Aorta (tissue), 5 donors: ENCODE measurements around the gene PIK3R1. TPM values are rescaled to one million over a fixed set of nuclear protein-coding genes. Genes with fewer than 3 reads are reported as not detected.

ENCODE experiments used
- ATAC-seq: fragments of 200-7000 bp; cut with Tn5 transposase; one replicate; pipeline ENCODE4 v1.9.1; 2022; ENCODE audit warnings: moderate library complexity; ENCODE audit not compliant: low FRiP score
- DNase-seq, 2 donors: peaks; one replicate each; pipeline ENCODE4 v3.0.0-alpha.2; 2020
- H3K27ac ChIP-seq, 2 donors: one replicate each; pipeline ENCODE4 v1.5.1; 2013; ENCODE audit warnings: low read length in 2 of 2, mild to moderate bottlenecking in 2 of 2, moderate library complexity in 2 of 2, control low read depth in 1 of 2, inconsistent platforms in 1 of 2, low read depth in 1 of 2
- H3K27me3 ChIP-seq, 2 donors: one replicate each; pipeline ENCODE4 v1.6.1; 2013; ENCODE audit warnings: control low read depth in 1 of 2, low read length in 1 of 2, mild to moderate bottlenecking in 1 of 2, moderate library complexity in 1 of 2; ENCODE audit not compliant: insufficient read depth in 2 of 2, control insufficient read depth in 1 of 2
- H3K36me3 ChIP-seq, 2 donors: one replicate each; pipeline ENCODE4 v1.6.1; 2013; ENCODE audit warnings: control low read depth in 1 of 2, low read length in 1 of 2, mild to moderate bottlenecking in 1 of 2; ENCODE audit not compliant: insufficient read depth in 2 of 2, control insufficient read depth in 1 of 2
- H3K4me1 ChIP-seq, 2 donors: one replicate each; pipeline ENCODE4 v1.6.1; 2013; ENCODE audit warnings: low read length in 2 of 2, control low read depth in 1 of 2, mild to moderate bottlenecking in 1 of 2, moderate library complexity in 1 of 2; ENCODE audit not compliant: insufficient read depth in 2 of 2, control insufficient read depth in 1 of 2
- H3K4me3 ChIP-seq, 2 donors: one replicate each; pipeline ENCODE4 v1.5.1; 2013; ENCODE audit warnings: low read length in 2 of 2, control low read depth in 1 of 2, mild to moderate bottlenecking in 1 of 2
- H3K9me3 ChIP-seq: one replicate; pipeline ENCODE4 v1.6.1; 2013; ENCODE audit warnings: mild to moderate bottlenecking, low read length; ENCODE audit not compliant: control insufficient read depth
- WGBS, 2 donors: extraction: QIAGEN DNeasy Blood & Tissue Kit; methylation state at CpG; one replicate each; pipeline ENCODE4 v1.1.7; 2013; 5-methylcytosine and 5-hydroxymethylcytosine counted together
- intact Hi-C, 2 donors: fragments of 100-400 bp; cut with DNase I; formaldehyde crosslinking; loops; one replicate each; pipeline versions ENCODE4 v1.14.2 to v1.15.0; 2022
- polyA plus RNA-seq, 2 donors: library from polyadenylated mRNA; stranded (reverse); fragments of 200-250 nt; gene quantifications; one replicate each; pipeline ENCODE4 v1.2.3, GENCODE V29; 2013
- total RNA-seq, 2 donors: library from RNA; stranded (reverse); fragmentation: NEBNext Ultra II Directional; extraction: Animal tissue kit (Norgen Biotek cat#: 25700); gene quantifications; one replicate each; pipeline ENCODE4 v1.2.1, GENCODE V29; 2021
- donor health status: healthy with polysubstance abuse.
- donor health status: Bipolar disorder and iron deficiency.
- donor health status: DM: no; HTN: no; CAD: no.
- donor health status: DM: no; HTN: no; CAD: no.
- donor health status: DM: yes; HTN: yes; CAD: no.

The PIK3R1 gene
- total and polyA plus RNA-seq, 4 donors = 12.3 to 132 (median 43.3) TPM

DNA sequence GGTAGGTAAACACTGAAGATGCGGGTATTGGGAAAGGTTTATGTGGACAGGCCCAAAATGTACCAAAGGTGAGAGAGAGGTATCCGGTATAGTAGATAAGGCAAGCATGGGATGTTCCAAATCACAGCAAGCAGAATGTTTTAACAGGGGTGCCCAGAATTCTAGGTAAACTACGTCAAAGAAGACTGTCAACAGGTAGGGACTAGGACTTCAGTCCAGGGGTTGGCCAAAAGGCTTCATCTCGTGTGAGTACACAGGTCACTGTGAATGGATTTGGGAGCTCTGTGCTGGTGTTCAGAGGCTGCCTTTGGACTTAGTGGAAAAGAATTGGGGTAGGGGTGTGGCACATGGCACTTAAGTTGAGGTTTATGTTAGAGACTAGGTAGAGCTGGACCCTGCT lies 66.4 kb downstream of the PIK3R1 start:
- Histone ChIP-seq H3K27ac (peak overlapping the region in 1 of 2 donors; percentile 45), H3K9me3 (no peaks in the 10 kb centered on the region), H3K4me3 (no peak overlapping the region), H3K36me3 (peaks cover 8 to 18% of the 10 kb centered on the region in 2 donors), H3K4me1 (peaks cover 0 to 2% of the 10 kb centered on the region in 2 donors), H3K27me3 (no peaks in the 10 kb centered on the region)
- DNase-seq (no peak), ATAC-seq (no peak)
- WGBS, 2 donors = 91 to 92% methylated on average over 4 of the region's 4 CpGs
- intact Hi-C loops = no loop called here

DNA sequence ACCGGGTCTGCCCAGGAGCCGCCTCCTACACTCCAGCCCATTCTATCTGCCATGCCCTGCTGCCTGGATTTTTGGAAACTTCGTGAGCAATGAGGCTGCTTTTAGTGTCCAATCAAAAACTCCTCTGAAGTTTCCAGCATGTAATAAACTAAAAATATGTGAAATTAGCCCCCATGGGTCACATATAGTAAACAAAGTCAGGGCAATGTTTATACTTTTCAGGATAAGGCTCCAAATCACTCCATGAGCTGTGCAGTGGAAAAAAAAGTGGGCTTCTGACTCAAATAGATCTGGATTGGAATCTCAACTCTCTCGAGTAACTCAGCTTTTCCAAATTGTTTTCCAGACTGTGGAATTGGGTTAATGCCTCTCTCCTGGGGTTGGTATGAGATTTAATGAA lies 68.2 kb downstream of the PIK3R1 start:
- Histone ChIP-seq H3K4me3 (no peak overlapping the region), H3K27me3 (no peaks in the 10 kb centered on the region), H3K27ac (no peak overlapping the region), H3K4me1 (peaks cover 2 to 3% of the 10 kb centered on the region in 2 donors), H3K36me3 (peaks cover 8 to 18% of the 10 kb centered on the region in 2 donors), H3K9me3 (no peaks in the 10 kb centered on the region)
- 50 to 54% methylated on average over 4 of the region's 4 CpGs for WGBS, 2 donors
- ATAC-seq (no peak), DNase-seq (no peak)
- intact Hi-C loops = no loop called here

DNA sequence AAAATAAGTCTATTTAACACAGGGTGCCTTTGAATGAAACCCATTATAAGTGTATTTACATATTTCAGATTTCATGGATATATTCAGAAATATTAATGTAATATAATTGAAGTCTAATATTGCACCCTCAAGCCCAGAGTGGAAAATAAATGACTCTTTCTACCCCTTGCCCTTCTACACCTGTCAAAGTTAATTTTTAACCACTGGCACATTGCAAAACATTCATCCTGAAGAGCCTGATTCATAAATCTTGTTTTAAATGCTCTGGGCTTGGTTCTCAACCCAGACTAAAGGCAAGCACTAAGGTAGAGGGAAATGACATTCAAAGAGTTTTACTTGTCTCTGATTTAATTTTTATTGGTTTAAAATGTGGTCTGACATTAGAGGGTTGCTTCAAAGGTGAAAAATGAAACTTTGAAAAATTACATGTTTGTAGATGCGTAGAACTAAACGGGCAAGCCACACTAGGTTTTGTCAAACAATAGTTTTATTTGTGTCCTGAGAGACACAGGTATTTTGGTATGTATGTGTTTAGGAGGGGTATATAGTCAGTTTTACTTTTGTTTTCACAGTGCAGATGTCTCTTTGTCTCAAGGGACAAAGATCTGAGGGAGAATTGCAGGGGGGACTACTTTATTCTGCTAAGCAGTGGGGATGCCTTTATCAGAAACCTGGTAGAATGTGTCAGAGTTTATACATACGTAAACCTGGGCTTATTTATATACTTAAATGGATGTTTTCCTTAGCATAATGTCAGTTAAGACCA lies 69.7 kb downstream of the PIK3R1 start:
- no peak for ATAC-seq
- intact Hi-C loops = loop anchor here (5.0 kb wide), 2 partner anchors 172 to 677 kb away; no protein-coding TSS in a partner anchor
- Histone ChIP-seq H3K36me3 (peaks cover 4 to 11% of the 10 kb centered on the region in 2 donors), H3K9me3 (no peaks in the 10 kb centered on the region), H3K4me1 (peaks cover 2 to 3% of the 10 kb centered on the region in 2 donors), H3K4me3 (no peak overlapping the region), H3K27me3 (no peaks in the 10 kb centered on the region), H3K27ac (no peak overlapping the region)
- 81% methylated on average over 3 of the region's 3 CpGs for WGBS, 2 donors
- DNase-seq = no peak

DNA sequence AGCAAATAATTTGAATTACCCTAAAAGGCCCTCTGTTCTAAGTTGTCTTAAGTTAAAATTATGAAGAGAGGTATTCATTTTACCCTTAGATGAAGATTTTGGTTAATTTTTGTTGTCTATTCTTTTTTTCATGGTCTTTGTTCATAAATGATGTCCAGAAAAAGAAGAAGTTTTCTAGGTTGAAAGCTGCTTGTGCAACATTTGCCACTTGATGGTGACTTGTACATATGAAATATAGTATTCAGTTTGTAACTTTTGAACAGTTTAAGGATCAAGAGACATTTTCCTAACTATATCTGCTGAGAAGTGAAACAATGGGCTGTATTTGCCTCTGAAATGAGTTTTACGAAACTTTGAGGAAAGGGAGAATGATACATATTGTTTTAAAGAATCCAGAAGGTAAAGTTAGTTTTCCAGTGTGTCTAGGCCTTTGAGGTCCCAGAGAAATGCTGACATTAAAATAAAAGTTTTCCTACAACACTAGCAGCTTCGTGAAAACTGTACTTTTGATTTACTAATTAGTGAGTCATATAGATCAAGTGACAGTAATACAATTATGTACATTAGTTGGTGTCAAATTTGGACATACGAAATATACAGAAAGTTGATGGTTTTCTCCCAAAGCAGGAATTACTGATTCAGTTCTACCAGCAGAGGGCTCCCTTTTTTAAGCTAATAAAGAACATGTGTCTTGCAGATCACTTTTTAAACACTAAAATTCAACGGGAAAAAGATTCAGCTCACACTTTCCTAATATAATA lies 70.5 kb downstream of the PIK3R1 start:
- DNase-seq (no peak), ATAC-seq (no peak)
- intact Hi-C loops = loop anchor here (2.0 to 5.0 kb wide), 3 partner anchors 171 to 676 kb away; no protein-coding TSS in a partner anchor
- Histone ChIP-seq H3K4me3 (no peak overlapping the region), H3K27ac (no peak overlapping the region), H3K4me1 (peaks cover 2 to 3% of the 10 kb centered on the region in 2 donors), H3K36me3 (peaks cover 4 to 11% of the 10 kb centered on the region in 2 donors), H3K9me3 (no peaks in the 10 kb centered on the region), H3K27me3 (no peaks in the 10 kb centered on the region)
- WGBS, 2 donors = 18 to 25% methylated on average over 4 of the region's 4 CpGs

DNA sequence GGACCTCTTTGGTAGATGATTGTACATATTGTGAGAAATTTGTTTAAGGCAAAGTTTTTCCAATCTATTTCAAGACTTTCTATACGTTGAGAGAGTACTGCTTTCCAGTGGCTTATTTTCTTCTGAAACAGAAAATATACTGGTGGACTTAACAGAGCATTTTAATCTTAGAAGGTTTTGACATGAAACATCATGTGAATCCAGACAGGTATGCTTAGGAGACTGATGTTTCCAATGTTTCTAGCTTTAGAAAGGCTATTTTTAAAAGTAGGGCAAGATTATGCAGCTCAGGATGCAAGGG lies 71.0 kb downstream of the PIK3R1 start:
- intact Hi-C loops = loop anchor here (2.0 to 5.0 kb wide), 3 partner anchors 171 to 676 kb away; no protein-coding TSS in a partner anchor
- WGBS, 2 donors = 16 to 22% methylated on average over 1 of the region's 1 CpG
- ATAC-seq (no peak), DNase-seq (no peak)
- no peaks in the 10 kb centered on the region for H3K27me3 ChIP-seq
- H3K9me3 ChIP-seq = no peaks in the 10 kb centered on the region
- H3K4me3 ChIP-seq = no peak overlapping the region
- peaks cover 4 to 11% of the 10 kb centered on the region in 2 donors for H3K36me3 ChIP-seq
- no peak overlapping the region for H3K27ac ChIP-seq
- peaks cover 2 to 3% of the 10 kb centered on the region in 2 donors for H3K4me1 ChIP-seq

DNA sequence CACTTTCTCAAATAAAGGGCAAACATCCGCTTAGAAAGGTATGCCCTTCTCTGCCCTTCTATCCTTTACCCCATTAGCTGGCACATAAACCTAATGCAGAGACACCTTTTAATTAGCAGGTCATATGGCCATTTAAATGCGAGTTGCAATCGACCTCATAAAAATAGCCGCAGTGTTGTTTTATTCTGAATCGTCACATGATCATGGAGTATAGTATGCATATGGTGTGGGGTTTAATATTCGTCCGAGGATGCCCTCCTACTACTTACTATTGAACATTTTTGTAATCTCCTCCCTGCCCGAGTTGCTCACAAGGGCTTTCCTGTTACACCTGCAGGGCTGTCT lies 72.0 kb downstream of the PIK3R1 start:
- no peaks in the 10 kb centered on the region for H3K9me3 ChIP-seq
- DNase-seq (no peak), ATAC-seq (no peak)
- no peak overlapping the region for H3K4me3 ChIP-seq
- 33 to 41% methylated on average over 8 of the region's 8 CpGs for WGBS, 2 donors
- intact Hi-C loops = loop anchor here (2.0 to 5.0 kb wide), 3 partner anchors 170 to 675 kb away; no protein-coding TSS in a partner anchor
- peaks cover 0 to 3% of the 10 kb centered on the region in 2 donors for H3K4me1 ChIP-seq
- H3K27ac ChIP-seq = peak overlapping the region; percentile 20 to 65
- H3K36me3 ChIP-seq = peaks cover 0 to 2% of the 10 kb centered on the region in 2 donors
- H3K27me3 ChIP-seq = no peaks in the 10 kb centered on the region

DNA sequence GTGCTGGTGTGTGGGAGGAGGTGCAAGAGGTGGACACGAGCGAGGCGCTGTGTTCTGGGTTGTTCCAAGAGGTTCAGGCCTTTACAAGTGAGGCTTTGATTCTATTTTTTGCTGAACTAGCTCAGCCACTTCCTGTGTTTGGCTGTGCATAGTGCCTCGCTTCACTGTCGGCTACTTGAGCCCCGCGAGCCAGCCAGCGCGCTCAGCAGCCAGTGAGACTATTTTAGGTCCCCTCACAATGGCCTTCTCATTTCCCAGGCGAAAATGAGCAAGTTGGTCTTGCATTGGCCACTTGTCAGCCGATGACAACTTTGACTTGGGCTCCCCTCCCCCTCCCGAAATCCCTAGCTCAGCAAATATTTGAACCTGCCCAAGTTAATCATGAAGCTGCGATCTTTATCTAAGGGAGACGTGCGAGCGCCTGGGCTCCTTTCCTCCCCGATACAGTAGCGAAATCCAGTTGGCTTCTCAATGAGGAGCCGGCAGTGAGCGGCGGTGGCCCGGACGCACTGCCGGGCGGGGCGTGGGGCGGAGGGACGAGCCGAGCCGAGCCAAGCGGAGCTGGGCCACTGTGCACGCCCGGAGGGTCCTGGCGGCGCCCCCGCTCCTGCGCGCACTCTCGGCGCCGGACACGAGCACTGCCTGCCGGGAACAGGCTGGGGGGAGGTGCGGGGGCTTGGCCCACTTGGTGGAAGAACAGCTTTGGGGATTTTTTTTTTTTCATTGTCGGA lies 72.6 kb downstream of the PIK3R1 start:
- Histone ChIP-seq H3K36me3 (no peaks in the 10 kb centered on the region), H3K27me3 (no peaks in the 10 kb centered on the region), H3K4me3 (peak overlapping the region; percentile 11 to 29), H3K27ac (peak overlapping the region in 1 of 2 donors; percentile 65), H3K4me1 (peaks cover 0 to 3% of the 10 kb centered on the region in 2 donors), H3K9me3 (no peaks in the 10 kb centered on the region)
- ATAC-seq (peak; percentile 86), DNase-seq (peak; percentile 80 to 88)
- intact Hi-C loops = loop anchor here (2.0 to 5.0 kb wide), 3 partner anchors 169 to 674 kb away; no protein-coding TSS in a partner anchor
- WGBS, 2 donors = 0 to 1% methylated on average over 39 to 45 of the region's 45 CpGs

DNA sequence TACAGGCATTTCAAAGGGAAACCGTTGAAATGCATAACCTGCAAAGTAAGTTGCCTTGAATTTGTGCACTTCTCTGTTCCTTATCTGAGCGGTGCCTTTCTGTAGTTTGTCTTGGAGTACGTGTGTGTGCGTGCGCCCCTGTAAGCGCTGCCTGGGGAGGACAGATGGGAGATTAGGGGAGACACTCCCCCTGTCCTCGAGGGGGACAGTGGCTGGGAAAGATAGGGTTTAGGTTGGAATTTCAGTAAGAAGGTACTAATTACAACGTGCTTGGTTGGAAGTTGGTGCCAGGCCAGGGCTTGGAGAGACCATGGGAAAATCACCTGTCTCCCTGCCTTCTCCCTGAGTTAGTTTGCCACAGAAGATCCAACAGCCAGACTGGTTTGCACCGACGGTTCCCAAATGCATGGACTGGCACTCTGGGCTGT lies 73.2 kb downstream of the PIK3R1 start:
- ATAC-seq (peak; percentile 33), DNase-seq (no peak)
- Histone ChIP-seq H3K9me3 (no peaks in the 10 kb centered on the region), H3K27ac (peak overlapping the region in 1 of 2 donors; percentile 65), H3K27me3 (no peaks in the 10 kb centered on the region), H3K4me1 (peaks cover 0 to 3% of the 10 kb centered on the region in 2 donors), H3K4me3 (peak overlapping the region; percentile 11 to 29), H3K36me3 (no peaks in the 10 kb centered on the region)
- WGBS, 2 donors = 2 to 3% methylated on average over 10 of the region's 10 CpGs
- intact Hi-C loops = loop anchor here (5.0 kb wide), 2 partner anchors 169 to 674 kb away; no protein-coding TSS in a partner anchor
